ENCODE data around the gene PTPN1.
"Not testable (repeated sequence)": the region's sequence is repeated elsewhere in the genome, so short reads cannot be mapped to it uniquely, and the experiment has no call there.

Gene PTPN1

GRCh38 chr20:50617022-50617421, 106.8 kb downstream of the PTPN1 start:
- H3K4me3 ChIP-seq (ENCODE audit: low read depth, low read length): no peak overlapping the region
- H3K27ac ChIP-seq: no peak overlapping the region
- no peaks in the 10 kb centered on the region for H3K36me3 ChIP-seq (replicated peaks)
- no peaks in the 10 kb centered on the region for H3K27me3 ChIP-seq (replicated peaks)
- in situ Hi-C loops (cut with HindIII; ENCODE audit: low pct_ligation_motif_present, low sequenced_read_pairs): no loop called here
- TF ChIP-seq, protein P1, sequence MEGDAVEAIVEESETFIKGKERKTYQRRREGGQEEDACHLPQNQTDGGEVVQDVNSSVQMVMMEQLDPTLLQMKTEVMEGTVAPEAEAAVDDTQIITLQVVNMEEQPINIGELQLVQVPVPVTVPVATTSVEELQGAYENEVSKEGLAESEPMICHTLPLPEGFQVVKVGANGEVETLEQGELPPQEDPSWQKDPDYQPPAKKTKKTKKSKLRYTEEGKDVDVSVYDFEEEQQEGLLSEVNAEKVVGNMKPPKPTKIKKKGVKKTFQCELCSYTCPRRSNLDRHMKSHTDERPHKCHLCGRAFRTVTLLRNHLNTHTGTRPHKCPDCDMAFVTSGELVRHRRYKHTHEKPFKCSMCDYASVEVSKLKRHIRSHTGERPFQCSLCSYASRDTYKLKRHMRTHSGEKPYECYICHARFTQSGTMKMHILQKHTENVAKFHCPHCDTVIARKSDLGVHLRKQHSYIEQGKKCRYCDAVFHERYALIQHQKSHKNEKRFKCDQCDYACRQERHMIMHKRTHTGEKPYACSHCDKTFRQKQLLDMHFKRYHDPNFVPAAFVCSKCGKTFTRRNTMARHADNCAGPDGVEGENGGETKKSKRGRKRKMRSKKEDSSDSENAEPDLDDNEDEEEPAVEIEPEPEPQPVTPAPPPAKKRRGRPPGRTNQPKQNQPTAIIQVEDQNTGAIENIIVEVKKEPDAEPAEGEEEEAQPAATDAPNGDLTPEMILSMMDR (IDR thresholded peaks at IDR 0.05; ENCODE audit: low read depth, low read length, missing control alignments): no peak
- no peak for DNase-seq

DNA sequence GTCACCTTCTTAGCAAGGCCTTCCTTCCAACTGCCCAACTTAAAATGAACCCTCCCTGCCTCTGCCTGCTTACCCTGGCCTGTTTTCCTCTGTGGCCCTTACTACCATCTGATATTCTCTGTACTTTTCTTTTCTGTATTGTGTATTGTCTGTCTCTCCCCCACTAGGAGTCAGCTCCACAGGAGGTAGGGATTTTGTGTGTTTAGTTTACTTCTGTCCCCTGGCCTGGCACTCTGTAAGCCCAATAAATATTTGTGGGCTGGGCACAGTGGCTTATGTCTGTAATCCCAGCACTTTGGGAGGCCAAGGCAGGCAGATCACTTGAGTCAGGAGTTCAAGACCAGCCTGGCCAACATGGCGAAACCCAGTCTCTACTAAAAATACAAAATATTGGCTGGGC, 108.4 kb downstream of the PTPN1 start:
- H3K4me3 ChIP-seq (ENCODE audit: low read depth, low read length): no peak overlapping the region
- no peak overlapping the region for H3K27ac ChIP-seq
- no peaks in the 10 kb centered on the region for H3K36me3 ChIP-seq (replicated peaks)
- in situ Hi-C loops (cut with HindIII; ENCODE audit: low pct_ligation_motif_present, low sequenced_read_pairs): no loop called here
- TF ChIP-seq, protein P1 (IDR thresholded peaks at IDR 0.05; ENCODE audit: low read depth, low read length, missing control alignments): no peak
- DNase-seq: no peak
- H3K27me3 ChIP-seq (replicated peaks): no peaks in the 10 kb centered on the region

- H3K36me3 ChIP-seq (replicated peaks); H3K4me3 ChIP-seq (ENCODE audit: low read depth, low read length); in situ Hi-C loops (cut with HindIII; ENCODE audit: low pct_ligation_motif_present, low sequenced_read_pairs); H3K27me3 ChIP-seq (replicated peaks); DNase-seq; H3K27ac ChIP-seq: not testable (repeated sequence)
Observed at GRCh38 chr20:50620459-50620858, 110.3 kb downstream of the PTPN1 start.

DNA sequence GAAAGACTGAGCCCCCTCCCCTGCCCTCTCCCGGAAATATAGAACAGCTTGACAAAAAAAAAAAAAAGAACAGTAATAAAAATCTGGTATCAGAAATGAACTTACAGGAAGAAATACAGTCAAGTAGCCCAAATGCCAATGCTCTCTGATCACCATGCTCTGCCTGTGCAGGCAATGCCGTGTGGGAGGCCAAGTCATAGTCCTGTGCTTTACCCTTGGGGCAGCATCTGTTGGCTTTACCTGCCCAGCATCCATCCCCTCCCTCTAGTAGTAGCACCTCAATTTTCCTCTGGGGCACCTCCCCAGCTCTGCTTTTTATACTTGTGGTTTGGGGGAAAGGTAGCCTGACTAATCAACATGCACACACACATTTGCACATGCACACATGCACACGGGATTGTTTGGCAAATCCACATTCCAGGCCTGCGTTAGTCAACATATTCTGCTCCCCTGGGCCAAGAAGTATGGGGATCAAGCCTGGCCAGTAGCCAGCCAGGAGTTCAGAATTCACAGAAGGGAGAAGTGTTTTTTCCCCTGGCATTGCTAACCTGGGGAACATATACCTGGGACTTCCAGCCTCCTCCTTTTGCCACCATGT, 111.0 kb downstream of the PTPN1 start:
- H3K27me3 ChIP-seq (replicated peaks): no peaks in the 10 kb centered on the region
- H3K4me3 ChIP-seq (ENCODE audit: low read depth, low read length): no peak overlapping the region
- DNase-seq: no peak
- TF ChIP-seq, protein P1 (IDR thresholded peaks at IDR 0.05; ENCODE audit: low read depth, low read length, missing control alignments): no peak
- no peaks in the 10 kb centered on the region for H3K36me3 ChIP-seq (replicated peaks)
- in situ Hi-C loops (cut with HindIII; ENCODE audit: low pct_ligation_motif_present, low sequenced_read_pairs): no loop called here
- no peak overlapping the region for H3K27ac ChIP-seq

- in situ Hi-C loops (cut with HindIII; ENCODE audit: low pct_ligation_motif_present, low sequenced_read_pairs): no loop called here
- DNase-seq: no peak
Observed at GRCh38 chr20:50624351-50625016, 114.3 kb downstream of the PTPN1 start.

GRCh38 chr20:50625986-50626677, 115.9 kb downstream of the PTPN1 start:
- no peaks in the 10 kb centered on the region for H3K36me3 ChIP-seq (replicated peaks)
- H3K4me3 ChIP-seq (ENCODE audit: low read depth, low read length): no peak overlapping the region
- in situ Hi-C loops (cut with HindIII; ENCODE audit: low pct_ligation_motif_present, low sequenced_read_pairs): no loop called here
- no peak overlapping the region for H3K27ac ChIP-seq
- H3K27me3 ChIP-seq (replicated peaks): no peaks in the 10 kb centered on the region
- DNase-seq: peak; percentile 34
- TF ChIP-seq, protein P1 (IDR thresholded peaks at IDR 0.05; ENCODE audit: low read depth, low read length, missing control alignments): peak; percentile 85

More at GRCh38 chr20:50624351-50625016, 114.3 kb downstream of the PTPN1 start:
- no peak overlapping the region for H3K4me3 ChIP-seq (ENCODE audit: low read depth, low read length)
- no peak overlapping the region for H3K27ac ChIP-seq
- TF ChIP-seq, protein P1 (IDR thresholded peaks at IDR 0.05; ENCODE audit: low read depth, low read length, missing control alignments): no peak
- no peaks in the 10 kb centered on the region for H3K36me3 ChIP-seq (replicated peaks)
- no peaks in the 10 kb centered on the region for H3K27me3 ChIP-seq (replicated peaks)

Data from brain microvascular endothelial cell (primary cell).